Esophagus squamous epithelium (tissue), 4 donors: ENCODE data around the gene MYD88.

ENCODE experiments used
- POLR2A ChIP-seq, 4 donors: fragments of 450-650 bp; IDR thresholded peaks; one replicate each; pipeline ENCODE4 v1.6.1; 2017; ENCODE audit warnings: antibody characterized with exemption in 4 of 4, mild to moderate bottlenecking in 4 of 4, moderate library complexity in 3 of 4
- TF ChIP-seq, protein P1 (sequence below), 6 experiments: fragments of 450-650 bp in 4 of 6; fragments of 200-600 bp in 2 of 6; sonication (generic) in 2 of 6; IDR thresholded peaks; one replicate each; pipeline ENCODE4 v1.5.1; 2016 to 2019; ENCODE audit warnings: antibody characterized with exemption in 6 of 6, mild to moderate bottlenecking in 4 of 6, moderate library complexity in 4 of 6

DNA sequence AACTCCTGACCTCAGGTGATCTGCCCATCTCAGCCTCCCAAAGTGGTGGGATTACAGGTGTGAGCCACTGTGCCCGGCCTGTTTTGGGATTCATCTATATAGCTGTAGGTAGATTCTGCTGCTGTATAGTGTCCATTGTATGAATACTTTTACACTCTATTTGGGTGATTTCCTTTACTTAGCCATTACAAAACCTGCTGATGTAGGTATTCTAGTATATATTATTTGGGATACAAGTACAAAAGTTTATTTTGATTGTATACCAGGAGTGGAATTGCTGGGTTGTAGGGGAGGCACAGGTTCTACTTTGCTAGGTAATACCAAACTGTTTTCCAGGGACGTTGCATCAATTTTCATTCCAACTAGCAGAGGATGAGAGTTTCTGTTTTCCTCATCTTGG is 17.4 kb downstream of the MYD88 start:
- TF ChIP-seq, protein P1, sequence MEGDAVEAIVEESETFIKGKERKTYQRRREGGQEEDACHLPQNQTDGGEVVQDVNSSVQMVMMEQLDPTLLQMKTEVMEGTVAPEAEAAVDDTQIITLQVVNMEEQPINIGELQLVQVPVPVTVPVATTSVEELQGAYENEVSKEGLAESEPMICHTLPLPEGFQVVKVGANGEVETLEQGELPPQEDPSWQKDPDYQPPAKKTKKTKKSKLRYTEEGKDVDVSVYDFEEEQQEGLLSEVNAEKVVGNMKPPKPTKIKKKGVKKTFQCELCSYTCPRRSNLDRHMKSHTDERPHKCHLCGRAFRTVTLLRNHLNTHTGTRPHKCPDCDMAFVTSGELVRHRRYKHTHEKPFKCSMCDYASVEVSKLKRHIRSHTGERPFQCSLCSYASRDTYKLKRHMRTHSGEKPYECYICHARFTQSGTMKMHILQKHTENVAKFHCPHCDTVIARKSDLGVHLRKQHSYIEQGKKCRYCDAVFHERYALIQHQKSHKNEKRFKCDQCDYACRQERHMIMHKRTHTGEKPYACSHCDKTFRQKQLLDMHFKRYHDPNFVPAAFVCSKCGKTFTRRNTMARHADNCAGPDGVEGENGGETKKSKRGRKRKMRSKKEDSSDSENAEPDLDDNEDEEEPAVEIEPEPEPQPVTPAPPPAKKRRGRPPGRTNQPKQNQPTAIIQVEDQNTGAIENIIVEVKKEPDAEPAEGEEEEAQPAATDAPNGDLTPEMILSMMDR (IDR thresholded peaks at IDR 0.05) = no peak
- no peak for TF ChIP-seq POLR2A (IDR thresholded peaks at IDR 0.05)
